ENCODE data around the gene EIF4H. TPM values are rescaled to one million over a fixed set of nuclear protein-coding genes. Genes with fewer than 3 reads are reported as not detected.
A peak's percentile ranks its signal among the peaks of the same experiment; 100 is the strongest.

The EIF4H gene
- total and polyA plus RNA-seq, 9 of the 15 experiments (the other 6 are each of a cell fraction or from before 2014, with no cell fraction given): 11.0 to 435 (median 319) TPM

DNA sequence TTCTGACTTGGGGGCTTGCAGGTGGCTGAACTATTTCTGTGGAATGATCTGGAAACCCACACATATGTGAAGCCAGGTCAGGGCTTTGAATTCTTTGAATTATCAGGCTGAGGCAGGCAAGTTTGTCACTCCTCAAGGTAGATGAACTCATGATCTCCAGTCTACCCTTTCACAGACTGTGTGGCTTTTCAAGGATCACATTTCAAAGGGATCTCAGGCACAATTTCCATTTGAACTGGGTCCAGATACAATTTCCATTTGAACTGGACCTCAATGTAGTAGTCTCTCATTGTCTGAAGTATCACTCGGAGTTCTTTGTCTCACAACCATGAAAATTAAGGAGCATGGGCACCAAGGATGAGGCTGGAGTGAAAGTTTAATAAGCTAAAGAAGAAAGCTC is 25.7 kb upstream of the EIF4H start:
- no peaks in the 10 kb centered on the region for H3K9me1 ChIP-seq (ENCODE audit: control insufficient read depth, insufficient read depth, low read length)
- FAIRE-seq: no peak
- POLR2A ChIA-PET: interaction anchor here (1.0 kb wide), 1 partner anchor 9 kb away, joined by 3 read pairs; no protein-coding TSS in a partner anchor
- in situ Hi-C loops (cut with MboI): no loop called here
- H2AFZ ChIP-seq (ENCODE audit: low read depth, low read length): 0 out of 2 replicates have a peak overlapping the region, but pooled peaks have one; percentile 44
- no peak overlapping the region for H3K27ac ChIP-seq (ENCODE audit: extremely low read depth, low read depth, low read length)
- 15% methylated on average over 1 of the region's 1 CpG for WGBS (ENCODE audit: insufficient coverage, low coverage, missing lambda C conversion rate)
- no peaks in the 10 kb centered on the region for H3K79me2 ChIP-seq (ENCODE audit: control insufficient read depth, insufficient read depth, low read length)
- CTCF ChIA-PET (ENCODE audit: low intra/inter-chr PET ratio): no interaction called here
- H4K20me1 ChIP-seq (replicated peaks; ENCODE audit: control insufficient read depth, insufficient read depth, low read length): no peaks in the 10 kb centered on the region
- H3K27me3 ChIP-seq (ENCODE audit: control insufficient read depth in 2 of 2, insufficient read depth in 2 of 2, low read length in 2 of 2): no peaks in the 10 kb centered on the region
- H3K4me1 ChIP-seq (replicated peaks in 1 of 2; ENCODE audit: control insufficient read depth in 2 of 2, insufficient read depth in 2 of 2, low read length in 2 of 2): no peaks in the 10 kb centered on the region; a peak in 2 of 5 replicates
- peak; percentile 8 for TF ChIP-seq MEIS2 (IDR thresholded peaks at IDR 0.05; ENCODE audit: partially characterized antibody)
- no peak for TF ChIP-seq TBP (optimal IDR thresholded peaks at IDR 0.05; ENCODE audit: low read depth, low read length)
- no peak for TF ChIP-seq SMAD2 (IDR thresholded peaks at IDR 0.05; ENCODE audit: low read depth, low read length)
- TF ChIP-seq NFIC (IDR thresholded peaks at IDR 0.05): no peak
- 0 out of 2 replicates have a peak, but pooled peaks have one; percentile 10 for TF ChIP-seq TCF3 (CRISPR knock-in tag; IDR thresholded peaks at IDR 0.05)
- TF ChIP-seq, protein P1, sequence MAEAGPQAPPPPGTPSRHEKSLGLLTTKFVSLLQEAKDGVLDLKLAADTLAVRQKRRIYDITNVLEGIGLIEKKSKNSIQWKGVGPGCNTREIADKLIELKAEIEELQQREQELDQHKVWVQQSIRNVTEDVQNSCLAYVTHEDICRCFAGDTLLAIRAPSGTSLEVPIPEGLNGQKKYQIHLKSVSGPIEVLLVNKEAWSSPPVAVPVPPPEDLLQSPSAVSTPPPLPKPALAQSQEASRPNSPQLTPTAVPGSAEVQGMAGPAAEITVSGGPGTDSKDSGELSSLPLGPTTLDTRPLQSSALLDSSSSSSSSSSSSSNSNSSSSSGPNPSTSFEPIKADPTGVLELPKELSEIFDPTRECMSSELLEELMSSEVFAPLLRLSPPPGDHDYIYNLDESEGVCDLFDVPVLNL (CRISPR knock-in tag; IDR thresholded peaks at IDR 0.05; ENCODE audit: low read depth): no peak
- H3K9me3 ChIP-seq (replicated peaks; ENCODE audit: control insufficient read depth, insufficient read depth, low read depth, low read length): peaks cover 4% of the 10 kb centered on the region; the same call in 1 of the 2 replicates
- H3K4me3 ChIP-seq: no peak overlapping the region
- ATAC-seq: no peak
- no peaks in the 10 kb centered on the region for H3K36me3 ChIP-seq (ENCODE audit: control insufficient read depth, insufficient read depth, low read length)
- no peak overlapping the region for H3K4me2 ChIP-seq (ENCODE audit: insufficient read depth, low read length)
- no peak overlapping the region for H3K9ac ChIP-seq (ENCODE audit: insufficient read depth in 1 of 2, low read depth in 2 of 2, low read length in 2 of 2)
- BruUV-seq (replicated peaks): no TSS peak
- no peak for DNase-seq (ENCODE audit: extremely low read depth in 1 of 4, low spot score in 3 of 4)
- intact Hi-C loops (cut with micrococcal nuclease): no loop called here

All from K562 (cell line).